ENCODE measurements around the gene NDUFS5.
"Not testable (repeated sequence)": the region's sequence is repeated elsewhere in the genome, so short reads cannot be mapped to it uniquely, and the experiment has no call there.

The NDUFS5 gene
- 35.2 to 86.9 (median 66.8) reads per million in 17 experiments for total RNA-seq

DNA sequence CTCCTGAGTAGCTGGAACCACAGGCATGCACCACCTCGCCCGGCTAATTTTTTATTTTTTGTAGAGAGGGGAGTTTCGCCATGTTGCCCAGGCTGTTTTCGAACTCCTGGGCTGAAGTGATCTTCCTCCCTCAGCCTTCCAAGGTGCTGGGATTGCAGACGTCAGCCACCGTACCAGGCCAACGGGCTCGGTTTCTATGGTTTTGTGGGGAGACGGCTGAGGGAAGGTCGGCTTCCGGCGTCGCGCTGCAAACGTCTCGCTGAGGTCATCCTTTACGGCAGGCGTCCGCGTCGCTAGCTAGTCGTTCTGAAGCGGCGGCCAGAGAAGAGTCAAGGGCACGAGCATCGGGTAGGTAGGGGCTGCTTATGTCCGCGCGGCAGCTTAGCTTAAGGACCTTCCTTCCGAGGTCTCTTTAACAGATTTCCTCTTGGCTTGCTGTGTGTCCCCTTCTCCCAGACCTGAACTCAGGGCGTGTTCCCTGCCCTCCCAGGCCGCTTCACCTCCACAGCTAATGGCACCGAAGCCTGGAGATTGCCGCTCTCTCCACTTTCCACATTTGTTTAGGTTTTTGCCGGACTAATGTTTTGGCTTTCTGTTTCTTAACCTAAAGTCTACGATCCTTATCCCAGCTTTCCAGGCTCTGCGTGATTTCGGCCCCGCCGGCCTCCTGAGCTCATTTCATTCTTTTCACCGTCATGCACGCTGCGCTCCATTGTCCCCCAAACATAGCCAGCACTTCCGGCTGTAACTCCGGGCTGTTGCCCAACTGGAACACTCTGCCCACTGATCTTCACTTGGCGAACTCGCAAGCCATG is at the start of gene NDUFS5:
Gene NDUFS5, plus strand, starts transcription at position 300 of the 815 bp plus-strand sequence. CDS start 2,375 bp downstream, outside the sequence.
- DNase-seq = peak; percentile 92 to 95 (median 94)

DNA sequence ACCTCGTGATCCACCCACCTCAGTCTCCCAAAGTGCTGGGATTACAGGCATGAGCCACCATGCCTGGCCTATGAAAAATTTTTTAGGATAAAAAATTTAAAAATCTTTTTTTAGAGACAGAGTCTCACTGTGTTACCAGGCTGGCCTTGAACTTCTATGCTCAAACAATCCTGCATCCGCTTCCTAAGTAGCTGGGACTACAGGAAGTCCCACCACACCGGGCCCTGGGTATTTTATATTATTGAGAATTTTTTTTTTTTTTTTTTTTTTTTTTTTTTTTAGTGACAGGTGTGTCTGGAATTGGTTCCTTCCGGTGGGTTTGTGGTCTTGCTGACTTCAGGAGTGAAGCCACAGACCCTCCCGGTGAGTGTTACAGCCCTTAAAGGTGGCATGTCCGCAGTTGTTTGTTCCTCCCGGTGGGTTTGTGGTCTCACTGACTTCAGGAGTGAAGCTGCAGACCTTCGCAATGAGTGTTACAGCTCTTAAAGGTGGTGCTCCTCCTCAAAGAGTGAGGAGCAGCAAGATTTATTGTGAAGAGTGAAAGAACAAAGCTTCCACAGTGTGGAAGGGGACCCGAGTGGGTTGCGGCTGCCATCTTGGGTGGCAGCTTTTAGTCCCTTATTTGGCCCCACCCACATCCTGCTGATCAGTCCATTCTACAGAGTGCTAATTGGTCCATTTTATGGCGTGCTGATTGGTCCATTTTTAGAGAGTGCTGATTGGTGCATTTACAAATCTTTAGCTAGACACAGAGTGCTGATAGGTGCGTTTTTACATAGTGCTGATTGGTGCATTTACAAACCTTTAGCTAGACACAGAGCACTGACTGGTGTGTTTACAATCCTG is 48.5 kb upstream of the NDUFS5 start:
- DNase-seq = not testable (repeated sequence)

DNA sequence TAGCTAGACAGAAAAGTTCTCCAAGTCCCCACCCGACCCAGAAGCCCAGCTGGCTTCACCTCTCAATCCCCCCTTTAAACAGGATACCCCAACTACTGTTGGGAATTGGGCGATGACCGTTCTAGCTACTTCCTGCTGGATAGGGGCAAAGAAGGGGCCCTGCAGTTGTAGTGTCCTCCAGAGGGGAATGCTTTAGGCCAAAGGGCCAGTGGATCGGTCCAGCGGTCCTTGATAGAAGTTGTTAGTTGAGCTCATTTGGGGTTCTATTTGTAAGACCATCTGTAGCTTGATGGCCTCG is 48.0 kb upstream of the NDUFS5 start:
- not testable (repeated sequence) for DNase-seq

DNA sequence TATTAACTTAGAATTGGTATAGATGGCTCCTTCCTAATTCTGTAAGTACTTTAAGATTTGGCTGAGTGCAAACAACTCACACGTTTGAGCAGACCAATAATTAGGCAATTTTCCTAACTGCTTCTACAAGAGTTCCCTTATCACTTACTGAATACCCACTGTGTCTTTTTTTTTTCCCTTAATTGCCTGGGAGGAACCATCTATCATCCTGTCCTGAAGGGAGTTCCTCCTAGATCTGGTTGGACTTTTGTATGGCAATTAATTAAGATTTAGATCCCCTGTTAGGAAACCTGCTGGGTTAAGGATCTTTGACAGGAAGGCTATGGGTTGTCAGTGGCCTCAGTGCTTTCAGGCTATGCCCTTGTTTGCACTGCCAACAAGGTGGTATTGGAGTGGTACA is 46.8 kb upstream of the NDUFS5 start:
- not testable (repeated sequence) for DNase-seq

DNA sequence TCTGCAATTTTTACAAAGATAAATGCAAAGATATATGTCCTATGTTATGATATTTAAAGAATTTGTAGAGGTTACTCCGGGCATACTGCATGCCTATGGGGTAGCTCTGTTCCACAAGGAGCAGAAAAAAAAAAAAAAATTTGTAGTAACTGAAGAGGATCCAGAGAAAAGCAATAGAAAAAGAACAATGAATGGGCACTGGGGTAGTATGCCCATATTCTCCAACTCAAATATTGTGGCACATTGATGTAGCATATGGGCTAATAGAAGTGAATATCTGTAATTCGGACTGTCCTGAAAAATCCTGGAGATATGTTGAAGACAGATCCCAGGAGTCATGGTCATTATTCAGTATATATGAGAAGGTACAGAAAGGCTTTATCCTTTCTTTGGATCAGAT is 36.2 kb upstream of the NDUFS5 start:
- DNase-seq = no peak

DNA sequence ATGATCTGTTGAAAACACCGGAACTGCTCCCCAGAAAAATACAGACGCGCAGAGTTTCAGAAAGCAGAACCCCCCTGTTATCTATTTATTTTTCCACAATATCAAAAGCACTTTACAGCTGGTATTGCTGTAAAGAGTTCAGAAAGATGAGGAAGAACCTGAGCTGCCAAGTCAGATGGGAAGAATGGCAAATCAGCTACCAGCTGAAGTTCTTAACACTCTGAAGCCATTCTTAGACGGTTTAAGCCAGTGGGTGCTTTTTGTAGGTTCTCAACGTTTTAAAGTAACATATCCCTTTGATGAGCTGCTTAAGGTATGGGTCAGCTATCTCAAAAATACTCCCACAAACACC is 35.8 kb upstream of the NDUFS5 start:
- DNase-seq = peak; percentile 25 to 48 (median 40)

DNA sequence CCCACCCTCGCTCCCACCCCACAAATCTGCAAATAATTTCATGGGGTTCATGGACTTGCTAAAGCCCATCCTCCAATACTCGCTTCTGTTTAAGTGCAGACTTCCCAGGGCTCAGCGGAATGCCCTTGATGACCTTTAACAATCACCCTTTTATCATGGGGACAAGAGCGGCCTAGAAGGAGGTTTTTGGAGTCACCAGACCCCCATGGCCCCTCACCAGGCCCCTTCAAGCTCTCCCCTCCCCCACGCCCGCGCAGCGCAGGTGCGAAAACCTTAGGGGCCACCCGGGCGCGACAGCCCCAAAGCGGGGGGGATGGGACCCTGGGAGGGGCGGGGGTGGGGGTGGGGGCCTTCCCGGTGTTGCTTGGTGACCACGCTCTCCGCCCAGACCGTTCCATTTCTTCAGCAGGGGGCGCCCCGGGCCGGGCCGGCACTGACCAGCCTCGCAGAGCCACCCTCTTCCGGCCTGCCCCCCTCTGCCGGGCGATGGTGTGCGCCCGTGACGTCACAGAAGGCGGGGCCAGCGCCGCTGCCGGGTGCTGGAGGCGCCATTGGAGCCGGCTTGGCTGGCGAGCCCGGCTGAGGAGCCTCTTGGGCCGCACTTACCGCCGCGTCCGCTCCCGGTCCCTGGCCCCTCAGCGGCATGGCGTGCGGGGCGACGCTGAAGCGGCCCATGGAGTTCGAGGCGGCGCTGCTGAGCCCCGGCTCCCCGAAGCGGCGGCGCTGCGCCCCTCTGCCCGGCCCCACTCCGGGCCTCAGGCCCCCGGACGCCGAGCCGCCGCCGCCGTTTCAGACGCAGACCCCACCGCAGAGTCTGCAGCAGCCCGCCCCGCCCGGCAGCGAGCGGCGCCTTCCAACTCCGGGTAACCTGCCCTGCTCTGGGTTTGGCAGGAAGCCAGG is 35.2 kb upstream of the NDUFS5 start, which contains the start of gene AKIRIN1:
Gene AKIRIN1, plus strand, starts transcription at position 539 of the 900 bp plus-strand sequence. Its CDS starts 105 bp downstream, at position 644.
- peak; percentile 97 to 99 (median 98) for DNase-seq

DNA sequence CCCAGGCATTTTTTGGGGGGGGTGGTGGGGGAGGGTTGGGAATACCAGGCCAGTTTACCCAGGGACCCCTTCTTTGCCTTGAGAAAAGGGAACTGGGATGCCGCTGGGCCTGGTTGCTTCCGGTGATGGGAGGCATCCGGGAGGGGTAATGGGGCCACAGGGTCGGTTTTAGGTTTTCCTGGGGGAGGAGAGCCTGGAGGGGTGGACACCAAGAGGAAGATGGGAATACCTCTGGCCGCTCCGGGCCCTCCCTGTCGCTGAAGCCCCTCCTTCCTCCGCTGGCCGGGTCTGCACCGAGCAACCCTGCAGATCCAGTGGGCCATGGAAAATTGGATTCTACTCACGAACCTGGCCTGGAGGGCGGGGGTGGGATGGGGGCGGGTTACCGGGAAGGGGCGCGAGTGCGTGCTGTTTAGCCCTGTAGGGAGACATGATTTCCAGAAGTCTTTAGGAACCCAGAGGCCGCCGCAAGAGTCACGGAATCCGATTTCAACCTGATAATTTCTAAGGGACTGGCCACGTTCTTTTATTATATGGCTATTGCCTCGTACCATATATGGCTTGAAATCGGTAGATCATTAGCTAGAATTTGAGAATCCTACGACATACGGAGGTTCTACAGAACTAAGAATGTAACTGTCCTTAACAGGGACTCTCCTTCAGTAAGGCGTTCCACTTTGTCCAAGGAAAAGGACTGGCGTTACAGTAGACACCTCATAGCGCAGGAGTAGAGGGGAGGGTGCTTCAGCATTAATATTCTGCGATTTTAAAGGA is 34.3 kb upstream of the NDUFS5 start:
- DNase-seq = peak; percentile 27 to 59 (median 48)

DNA sequence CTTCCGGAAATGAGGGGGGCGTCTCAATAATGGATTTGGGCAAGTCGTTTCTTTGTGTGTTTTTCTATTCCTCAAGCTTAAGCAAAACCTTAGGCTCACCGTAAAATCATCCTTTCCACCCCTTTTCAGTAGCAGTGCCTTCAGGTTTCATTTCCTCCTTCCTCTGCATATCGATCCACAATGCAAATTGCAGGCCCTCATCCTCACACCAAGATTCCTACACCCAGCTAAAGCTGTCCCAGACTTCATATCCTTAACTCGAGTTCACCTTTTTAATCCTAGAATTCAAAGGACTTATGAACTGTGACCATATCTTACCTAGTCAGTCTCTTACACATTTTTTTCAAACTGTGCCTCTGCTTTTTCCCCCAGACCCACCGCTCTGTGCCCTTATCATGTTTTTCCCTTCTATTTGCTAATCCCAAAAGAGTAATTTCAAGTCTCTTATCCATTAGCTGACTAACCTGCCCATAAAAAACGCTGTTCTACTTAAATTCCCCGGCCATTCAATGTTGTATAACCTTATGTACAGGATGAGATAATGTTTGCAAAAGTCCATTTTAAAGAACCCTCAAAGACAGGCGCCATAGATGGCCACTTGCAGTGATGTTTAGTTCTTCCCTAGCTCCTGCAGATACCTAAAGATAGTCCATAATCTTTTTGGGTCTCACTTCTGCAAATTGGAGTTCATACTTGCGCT is 33.6 kb upstream of the NDUFS5 start:
- DNase-seq = peak in 3 of 4 experiments; percentile 6 to 33 (median 28)

DNA sequence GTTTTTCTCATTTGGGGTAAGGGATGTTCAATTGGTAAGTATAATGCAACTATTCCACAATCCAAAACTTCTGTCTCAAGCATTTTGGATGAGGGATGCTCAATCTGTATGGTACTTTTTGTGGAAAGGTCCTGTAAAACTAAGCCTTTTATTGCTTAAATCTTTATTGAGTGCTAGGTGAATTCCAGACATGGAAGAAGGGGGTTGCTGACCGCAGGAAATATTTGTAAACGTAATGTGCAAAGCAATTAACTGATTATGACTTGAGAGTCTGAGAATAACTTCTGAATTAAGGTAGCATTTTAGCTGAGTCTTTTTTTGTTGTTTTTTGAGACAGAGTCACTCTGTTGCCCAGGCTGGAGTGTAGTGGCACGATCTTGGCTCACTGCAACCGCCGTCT is 32.0 kb upstream of the NDUFS5 start:
- DNase-seq = no peak

DNA sequence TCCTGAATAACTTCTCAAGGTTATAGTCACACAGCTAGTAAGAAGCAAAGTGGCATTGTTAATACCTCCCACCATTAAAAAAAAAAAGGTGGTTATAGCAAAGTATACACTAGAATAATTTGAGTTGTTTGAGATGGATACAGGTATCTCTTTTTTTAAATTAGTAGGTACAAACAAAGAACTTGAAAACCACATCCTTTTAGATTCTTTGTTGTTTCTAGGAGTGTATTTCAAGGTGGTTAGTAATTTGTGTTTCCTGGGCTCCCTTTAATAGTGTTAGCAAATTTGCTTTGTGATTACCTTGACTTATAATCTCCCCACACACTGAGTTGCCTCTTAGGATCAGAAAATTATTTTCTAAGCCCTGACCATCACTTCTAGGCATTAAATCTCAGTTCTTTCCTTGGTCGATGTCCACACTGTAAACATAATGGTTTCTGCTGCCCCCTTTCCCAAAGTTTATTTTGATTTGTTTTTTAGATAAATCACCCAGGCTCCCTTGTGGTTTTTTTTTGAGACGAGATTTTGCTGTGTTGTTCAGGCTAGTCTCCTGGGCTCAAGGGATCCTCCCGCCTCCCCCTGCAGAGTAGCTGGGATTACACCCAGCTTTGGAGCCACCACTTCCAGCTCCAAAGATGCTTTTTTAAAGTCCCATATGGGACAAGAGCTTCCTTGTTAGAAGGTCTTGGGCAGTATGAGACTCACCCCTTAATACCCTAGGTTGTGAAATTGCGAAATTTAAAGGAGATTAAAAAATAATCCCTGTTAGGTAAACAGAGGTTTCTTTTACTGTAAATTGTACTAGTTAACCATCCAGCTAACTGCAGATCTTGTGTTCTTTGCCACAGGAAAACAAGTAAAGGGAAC is 28.9 kb upstream of the NDUFS5 start:
- DNase-seq = no peak

DNA sequence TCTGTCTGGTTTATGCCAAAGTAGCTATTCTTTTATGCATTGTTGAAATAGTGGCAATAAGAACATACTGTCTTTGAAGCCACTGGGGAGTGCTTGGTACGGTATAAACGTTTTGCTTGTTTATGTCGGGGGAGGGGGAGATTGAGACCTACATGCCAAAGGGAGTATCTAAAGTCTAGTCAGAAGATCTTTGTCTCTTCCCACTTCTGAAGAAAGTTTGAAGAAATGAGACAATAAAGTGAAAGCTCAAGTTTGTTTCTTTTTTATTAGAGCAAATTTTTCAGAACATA is 28.3 kb upstream of the NDUFS5 start:
- DNase-seq = no peak

DNA sequence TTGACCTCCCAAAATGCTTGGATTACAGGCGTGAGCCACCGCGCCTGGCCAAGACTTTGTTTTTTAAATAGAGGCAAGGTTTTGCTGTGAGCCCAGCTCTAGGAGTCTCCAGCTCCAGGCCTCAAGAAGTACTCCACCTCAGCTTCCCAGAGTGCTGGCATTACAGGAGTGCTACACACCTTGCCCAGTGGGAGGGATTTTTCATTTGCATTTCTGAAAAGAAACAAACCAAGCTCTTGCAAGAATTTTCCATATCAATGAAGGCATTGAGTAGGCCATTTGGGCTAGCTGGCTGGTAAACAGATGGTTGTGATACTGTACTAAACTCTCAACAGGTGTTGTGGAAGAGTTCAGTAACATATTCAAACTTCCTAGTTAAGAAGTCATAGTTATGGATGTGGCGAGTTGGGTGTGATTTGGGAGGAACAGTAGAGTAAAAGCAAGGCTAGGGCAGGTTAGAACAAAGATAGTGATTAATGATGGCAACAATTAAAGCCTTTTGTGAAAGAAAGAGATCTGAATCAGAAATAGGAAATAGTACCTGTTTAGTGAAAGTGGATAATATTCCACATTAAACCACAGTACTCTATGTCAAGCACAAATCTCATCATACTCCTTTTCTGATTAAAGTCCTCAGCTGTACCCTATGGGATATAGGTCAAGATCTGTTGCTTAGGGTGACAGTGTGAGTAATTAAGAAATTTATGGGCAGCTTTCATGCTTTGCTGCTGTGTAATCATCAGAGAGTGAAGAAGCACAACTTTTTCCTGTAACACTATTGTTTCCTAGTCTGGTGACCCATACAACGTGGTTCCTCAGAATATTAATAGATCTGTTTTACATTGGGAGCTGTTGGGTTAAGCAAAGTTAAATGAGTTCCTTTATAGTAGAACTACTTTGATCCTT is 24.4 kb upstream of the NDUFS5 start:
- peak; percentile 11 to 61 (median 35) for DNase-seq

DNA sequence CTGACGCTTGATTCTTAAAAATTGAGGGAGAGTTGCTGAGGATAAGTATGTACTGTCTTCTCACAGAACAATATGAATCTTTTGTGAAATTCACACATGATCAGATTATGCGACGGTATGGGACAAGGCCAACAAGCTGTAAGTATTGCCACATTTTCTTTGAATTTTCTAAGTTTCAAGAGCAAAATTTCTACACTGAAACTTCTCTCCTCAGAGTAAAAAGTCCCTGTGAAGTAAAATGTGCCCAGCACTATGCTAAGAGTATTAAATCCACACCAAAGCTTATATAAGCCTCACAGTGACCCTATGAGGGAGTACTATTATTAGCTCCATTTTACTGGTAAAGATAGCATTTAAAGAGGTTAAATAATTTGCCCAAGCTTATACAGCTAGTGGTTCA is 22.9 kb upstream of the NDUFS5 start:
- peak in 3 of 4 experiments; percentile 20 to 53 (median 44) for DNase-seq

DNA sequence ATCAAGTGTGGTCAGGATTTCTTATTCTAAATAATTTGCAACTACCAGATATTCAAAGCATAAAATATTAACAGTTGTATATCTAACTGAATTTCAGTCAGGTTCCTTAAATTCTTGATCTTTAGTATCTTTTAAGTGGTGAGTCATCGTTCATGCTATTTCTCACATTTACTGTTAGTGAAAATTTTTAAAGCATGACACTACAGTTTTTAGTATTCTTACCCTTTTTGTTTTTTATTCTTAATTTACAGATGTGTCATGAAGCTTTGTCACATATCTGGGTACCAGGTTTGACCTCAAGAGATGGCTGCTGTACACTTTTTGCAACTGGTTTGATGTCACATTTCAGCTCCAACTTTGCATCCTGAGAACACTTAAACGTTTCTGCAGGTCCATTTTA is 22.4 kb upstream of the NDUFS5 start:
- peak in 2 of 4 experiments; percentile 53 to 60 for DNase-seq

DNA sequence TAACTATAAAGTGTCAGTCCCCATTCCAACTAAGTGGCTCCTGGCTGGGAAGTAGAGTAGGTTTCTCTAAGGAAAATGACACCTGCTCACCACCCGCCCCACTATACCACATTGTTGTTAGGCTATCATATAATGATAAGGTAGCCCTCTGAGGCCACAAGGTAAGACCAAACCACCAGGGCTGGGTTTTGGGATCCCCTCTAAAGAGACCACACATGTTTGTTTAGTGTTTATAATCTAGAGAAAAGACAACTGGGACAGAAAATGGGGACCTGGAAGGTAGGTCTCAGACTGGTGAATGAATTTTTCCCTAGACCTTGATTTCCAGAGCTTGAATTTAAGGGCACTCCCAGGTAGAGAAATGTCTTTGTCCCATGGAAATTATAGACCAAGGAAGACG is 19.9 kb upstream of the NDUFS5 start:
- no peak for DNase-seq

DNA sequence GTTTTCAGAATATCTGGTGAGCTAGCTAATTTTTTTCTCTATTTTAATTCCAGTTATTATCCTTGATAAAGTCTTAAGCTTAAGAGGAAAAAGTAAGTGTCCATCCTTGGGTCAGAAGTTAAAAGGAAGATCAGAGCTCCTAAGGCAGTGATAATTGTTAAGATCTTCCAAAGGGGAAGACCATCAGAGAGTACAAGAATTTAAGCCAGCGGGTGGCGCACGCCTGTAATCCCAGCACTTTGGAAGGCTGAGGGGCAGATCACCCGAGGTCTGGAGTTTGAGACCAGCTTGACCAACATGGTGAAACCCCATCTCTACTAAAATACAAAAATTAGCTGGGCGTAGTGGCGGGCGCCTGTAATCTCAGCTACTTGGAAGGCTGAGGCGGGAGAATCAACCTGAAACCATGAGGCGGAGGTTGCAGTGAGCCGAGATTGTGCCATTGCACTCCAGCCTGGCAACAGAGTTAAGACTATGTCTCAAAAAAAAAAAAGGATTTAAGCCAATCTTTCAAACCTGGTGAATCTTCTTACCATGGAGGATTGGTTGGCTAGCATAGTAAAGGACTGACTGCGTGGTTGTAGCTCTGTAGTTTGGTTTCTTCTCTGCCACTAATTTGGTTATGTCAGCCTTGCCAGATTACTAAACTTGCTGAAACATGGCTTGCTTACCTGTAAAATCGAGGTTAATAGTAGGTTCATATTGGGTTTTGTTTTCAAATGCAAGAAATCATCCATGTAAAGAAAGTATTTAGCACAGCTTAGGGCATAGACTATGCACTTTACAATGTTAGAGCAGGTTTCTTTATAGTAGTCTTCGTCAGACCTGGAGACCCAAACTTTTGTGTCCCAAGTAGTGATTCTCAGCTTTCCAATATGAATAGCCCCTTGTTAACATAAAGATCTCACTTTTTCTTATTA is 19.2 kb upstream of the NDUFS5 start:
- no peak for DNase-seq

DNA sequence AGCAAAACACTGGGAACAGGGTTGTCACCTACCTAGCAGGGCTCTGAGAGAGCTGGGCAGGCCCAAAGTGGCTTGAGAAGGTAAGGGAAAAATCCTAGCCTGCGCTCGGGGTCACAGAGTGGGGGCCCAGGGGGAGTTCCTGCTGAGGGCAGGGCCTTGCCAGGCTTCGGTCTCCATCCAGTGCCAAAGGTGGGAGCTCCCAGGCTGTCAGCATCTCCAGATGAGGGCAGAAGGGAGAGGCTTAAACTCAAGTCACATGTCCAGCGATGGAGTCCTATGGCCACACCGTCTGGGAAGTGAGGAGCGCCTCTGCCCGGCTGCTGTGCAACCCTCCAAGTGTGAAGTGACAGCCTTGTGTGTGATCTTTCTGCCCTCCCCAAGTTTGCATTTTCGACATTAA is 11.2 kb upstream of the NDUFS5 start:
- not testable (repeated sequence) for DNase-seq
